NCI-H2081 treated with DMSO at 0.1 percent for 48 hours (cell line): ENCODE results near the gene CD63.

Experiments used
- DNase-seq: peaks from one replicate; lab custom pipeline; 2025; lab: John Stamatoyannopoulos, UW

The CD63 gene

DNA sequence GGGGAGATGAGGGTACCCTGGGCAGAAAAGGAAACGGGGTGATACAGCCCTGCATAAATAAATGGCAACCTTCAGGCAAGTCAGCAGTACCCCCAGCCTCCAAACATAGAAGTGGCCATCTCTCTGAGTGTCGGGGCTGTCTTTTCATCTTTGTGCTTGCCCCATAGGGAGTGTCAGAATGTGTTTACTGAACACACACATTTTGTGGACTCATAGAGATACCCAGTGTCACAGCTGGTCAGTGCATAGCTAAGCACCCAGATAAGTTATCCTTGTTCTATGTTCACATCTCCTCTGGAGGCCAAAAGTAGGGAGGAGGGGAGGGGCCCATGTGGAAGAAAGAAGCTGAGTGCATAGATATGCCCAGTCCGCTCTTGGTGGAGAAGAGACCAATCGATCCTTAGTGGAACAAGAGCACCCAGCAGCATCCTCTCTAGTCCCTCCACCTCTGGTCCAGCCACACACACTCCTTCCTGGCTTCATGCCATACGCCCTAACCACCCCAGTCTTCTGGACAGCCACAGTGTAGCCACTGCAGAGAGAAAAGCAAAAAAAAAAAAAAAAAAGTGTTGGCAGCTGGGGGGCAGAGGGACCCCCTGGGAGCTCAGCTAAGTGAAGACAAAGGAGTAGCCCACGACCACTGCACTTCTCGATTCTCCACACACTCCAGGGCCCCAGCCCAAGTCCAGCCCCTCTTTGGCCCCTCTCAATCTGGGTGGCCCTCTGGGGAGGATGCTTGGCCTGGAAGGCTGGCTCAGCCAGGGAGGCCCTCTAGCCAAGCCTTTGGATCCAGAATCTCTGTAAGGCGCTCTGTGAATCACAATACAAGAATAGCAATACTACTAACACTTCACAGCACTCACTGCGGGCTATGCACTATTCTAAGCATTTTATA lies 23.7 kb downstream of the CD63 start:
- no peak for DNase-seq

DNA sequence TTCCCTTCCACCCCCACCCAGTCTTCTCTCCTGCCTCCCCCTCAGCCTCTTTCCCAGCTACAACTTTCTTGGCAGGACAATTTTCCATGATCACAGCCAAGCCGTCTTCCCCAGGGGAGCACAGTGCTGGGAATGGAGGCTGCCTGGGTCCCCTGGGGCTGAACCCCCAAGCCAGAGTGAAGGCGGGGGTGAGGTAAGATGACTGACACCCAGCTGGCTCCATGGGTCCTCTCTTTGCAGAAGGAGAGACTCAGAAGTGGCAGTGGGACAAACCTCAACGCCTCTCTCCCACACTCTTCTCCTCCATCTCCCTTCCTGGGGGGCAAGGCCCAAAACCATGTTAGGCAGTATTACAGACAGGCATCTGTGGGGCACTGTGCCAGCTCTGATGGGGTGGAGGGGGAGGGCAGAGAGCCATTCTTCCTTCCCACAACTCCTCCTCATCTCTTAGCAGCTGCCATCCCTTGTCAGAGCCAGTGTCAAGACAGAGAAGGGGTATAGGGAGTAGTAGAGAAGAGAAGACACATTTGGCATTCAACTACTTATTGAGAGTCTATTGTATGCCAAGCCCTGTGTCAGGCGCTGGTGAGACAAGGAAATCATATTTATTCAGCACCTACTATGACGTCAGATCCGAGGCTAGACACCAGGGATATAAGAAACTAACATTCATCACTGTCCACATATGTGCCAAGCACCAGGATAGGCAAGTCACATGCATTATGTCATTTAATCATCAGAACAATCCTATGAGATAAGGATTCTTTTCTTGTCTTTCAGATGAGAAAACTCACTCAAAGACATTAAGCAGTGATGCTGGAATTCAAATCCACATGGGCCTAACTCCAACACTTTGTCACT lies 24.7 kb downstream of the CD63 start:
- DNase-seq = no peak

DNA sequence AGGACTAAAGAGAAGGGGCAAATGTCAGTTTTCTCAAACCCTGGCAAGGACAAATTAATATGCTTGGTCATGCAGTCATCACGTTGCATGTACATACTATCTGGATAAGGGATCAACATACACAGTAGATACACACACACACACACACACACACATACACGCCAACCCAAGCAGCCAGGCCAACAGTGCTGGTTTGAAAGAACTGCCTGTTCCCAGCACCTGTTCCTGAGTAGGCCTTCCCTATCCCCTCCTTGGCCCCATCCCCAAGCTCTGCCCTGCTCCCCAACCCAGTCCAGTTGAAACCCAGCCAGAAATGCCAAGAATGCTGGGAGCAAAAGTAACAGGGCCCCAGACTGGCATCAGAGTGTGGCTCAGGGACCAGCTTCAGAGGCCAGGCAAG lies 25.5 kb downstream of the CD63 start:
- DNase-seq = no peak

DNA sequence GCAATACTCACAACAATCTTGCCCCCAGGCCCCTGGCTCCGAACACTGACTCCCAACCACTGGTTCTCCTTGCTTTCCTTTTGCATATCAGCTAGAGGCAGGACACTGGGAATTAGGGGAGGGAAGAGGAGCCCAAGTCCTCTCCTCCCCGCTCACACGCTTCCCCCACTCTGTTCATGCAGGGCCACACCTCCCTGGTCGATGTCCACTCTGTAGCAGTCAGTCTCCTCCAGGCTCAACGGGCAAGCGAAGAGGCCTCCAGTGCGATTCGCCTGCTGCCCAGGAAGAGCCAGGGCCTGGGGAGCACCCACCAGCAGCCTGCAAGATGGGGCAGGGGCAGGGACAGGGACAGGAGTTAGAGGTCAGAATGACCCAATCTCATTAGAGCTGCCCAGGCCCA lies 25.9 kb downstream of the CD63 start:
- DNase-seq = no peak

DNA sequence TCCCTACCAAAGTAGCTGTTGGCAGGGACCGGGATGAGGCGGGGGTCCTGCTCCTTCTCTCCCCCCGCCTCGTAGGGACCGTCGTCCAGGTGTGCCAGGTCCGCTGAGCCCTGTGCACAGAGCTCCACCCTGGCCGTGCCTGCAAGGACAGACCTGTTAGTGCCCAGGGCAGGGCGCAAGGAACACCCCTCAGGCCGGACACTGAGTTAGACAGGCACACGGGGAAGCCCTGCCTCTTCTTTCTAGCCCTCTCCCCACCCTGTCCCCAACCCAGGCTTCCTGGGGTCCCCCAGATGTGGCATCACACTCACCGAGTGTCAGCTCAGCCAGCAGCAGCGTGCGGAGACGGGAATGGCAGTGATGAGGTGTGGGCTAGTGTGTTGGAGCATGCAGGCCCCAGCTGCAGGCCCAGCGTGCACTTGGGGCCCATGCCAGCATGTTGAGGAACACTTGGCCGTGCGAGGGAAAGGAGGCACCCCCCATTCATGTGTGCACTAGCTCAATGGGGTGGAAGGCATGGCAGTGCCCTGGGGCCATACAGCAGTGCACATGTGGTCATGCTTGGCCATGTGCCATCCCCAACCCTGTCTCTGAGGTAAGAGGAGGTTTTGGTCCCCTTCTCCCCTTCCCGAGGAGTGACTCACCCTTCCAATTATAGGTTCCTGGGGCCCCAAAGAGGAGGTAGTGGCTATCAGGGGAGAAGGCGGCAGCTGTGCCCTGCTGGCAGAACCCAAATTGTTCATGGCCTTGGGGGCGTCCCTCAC lies 28.4 kb downstream of the CD63 start:
- DNase-seq = no peak

DNA sequence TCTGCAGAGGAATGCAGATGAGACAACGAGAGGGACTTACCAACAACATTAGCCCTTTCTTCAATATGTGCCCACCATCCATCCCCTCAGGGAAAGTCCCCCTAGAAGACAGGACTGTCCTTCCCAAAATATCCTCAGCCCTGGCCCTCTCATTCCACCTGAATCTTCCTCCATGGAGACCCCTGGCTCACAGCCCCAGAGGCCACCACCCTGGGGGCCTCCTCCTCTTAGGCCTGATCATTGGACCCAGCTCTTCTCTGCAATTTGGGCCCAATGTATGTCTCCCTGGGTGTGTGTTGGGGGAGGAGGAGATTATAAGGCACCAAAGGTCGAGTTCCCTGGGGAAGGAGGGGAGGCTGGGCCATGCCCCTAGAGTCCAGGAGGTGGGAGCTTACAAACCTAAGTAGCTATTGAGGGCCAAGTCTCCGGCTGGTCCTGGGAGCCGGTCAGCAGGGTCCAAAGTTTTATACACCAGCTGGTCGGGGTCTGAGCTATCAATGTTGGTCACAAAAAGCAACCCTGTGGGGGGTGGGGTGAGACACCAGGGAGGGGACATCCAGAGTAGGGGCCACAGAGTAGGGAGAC lies 29.2 kb downstream of the CD63 start:
- DNase-seq = no peak

DNA sequence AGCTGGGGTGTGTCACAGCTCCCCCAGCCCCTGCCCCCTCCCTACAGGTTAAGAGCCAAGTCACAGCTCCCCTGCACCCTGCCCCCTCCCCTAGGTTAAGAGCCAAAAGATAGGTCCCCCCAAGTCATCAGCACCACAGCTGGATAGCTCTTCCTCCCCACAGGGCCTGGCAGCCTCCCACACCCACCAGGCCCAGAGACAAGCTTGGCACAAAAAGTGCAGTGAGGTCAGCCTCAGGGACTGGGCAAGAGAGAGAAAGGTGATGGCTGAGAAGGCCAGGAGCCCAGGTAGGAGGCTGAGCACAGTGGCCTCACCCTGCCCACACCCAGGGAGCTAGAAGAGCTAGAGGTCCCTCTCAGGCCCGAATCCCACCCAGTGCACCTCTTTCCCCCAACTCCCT lies 29.8 kb downstream of the CD63 start:
- DNase-seq = no peak

DNA sequence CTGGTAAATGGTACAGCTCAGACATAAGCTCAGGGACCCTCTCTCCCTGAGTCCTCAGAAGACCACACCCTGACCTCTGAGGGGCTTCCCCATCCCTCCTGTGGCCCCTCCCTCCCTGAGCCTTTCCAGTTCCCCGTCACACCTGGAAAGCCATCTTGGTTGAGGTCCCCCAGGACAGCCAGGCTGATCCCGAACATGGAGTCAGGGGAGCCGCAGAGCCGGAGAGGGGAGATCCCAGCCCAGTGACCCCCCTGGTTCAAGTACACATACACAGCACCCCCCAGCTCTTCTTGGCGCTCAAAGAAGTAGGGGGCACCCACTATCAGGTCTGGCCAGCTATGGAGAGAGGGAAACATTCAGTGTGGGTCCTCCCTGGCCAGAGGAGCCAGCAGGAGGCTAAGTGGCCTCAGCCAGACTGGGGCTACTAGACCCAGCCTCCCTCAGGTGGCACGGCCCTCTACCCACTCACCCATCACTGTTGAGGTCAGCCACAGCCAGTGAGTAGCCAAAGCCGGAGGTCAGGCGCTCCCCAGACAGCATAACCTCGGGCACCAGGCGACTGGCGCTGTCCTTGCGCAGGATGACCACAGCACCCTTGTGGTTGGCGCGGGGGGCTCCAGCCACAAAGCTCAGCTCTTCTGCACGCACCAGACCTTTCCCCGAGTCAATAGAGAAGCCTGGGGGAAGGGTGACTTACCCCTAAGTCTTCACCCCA lies 30.4 kb downstream of the CD63 start:
- DNase-seq = no peak

DNA sequence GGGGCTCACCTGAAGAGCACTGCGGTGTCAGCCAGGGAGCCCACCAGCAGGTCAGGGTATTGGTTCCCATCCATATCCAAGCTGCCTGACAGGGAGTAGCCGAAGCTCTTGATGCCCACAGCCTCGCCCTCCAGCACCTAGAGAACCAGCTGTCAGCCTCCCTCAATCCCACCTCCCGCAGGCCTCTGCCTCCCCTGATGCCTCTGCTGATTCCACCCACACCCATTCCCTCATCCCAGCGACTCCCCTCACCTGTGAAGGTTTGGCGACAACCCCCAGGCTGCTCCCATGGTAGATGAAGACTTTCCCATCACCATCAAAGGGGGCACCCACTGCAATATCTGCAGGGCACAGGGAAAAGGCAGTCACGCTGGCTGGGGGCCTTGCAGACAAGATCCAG lies 31.1 kb downstream of the CD63 start:
- no peak for DNase-seq

DNA sequence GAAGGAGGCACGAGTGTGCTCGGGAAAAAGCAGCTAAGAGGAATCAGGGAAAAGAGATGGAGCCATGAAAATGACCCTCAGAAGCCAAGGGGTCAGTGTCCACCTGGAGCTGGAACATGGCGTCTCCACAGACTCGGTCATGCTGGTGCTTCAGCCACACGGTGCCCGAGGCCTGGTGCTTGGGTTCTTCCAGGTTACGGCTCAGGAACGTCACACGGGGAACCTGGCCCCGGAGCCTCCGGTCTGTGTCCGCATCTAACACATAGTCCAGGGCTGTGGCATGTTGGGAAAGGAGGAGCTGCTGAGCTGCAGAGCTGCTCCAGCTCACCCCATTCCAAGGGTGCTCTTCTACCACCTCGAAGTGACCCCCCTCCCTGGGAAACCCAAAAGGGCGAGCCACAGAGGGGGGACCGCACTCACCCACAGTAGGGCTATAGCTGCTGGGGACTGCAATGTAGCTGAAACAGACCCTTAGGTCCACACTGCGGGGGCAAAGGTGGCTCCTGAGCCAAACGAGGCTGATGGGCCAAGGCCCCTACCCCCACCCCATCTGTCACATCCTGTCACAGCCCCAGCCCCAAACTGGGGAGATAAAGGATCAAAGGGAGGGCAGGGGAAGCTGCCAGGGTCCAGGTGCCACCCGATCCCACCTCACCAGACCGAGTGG lies 31.9 kb downstream of the CD63 start:
- DNase-seq = no peak

DNA sequence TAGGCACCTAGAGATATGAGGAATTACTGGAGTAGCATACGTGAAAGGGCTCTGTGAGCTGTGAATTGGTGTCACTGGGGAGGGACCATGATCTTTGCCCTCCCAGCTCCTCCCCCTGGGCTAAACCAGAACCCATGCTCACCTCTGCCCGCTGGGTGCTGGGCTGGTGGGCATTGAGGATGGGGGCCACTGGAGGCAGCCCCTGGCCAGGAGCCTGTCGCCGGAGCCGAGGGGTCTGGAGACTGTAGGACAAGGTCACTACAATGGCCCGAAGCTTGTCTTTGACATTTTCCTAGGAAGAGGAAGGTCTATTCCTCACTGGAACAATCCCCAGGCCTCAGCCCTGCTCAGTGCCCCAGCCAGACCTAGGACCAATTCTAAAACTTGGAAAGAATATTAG lies 32.7 kb downstream of the CD63 start:
- DNase-seq = no peak

DNA sequence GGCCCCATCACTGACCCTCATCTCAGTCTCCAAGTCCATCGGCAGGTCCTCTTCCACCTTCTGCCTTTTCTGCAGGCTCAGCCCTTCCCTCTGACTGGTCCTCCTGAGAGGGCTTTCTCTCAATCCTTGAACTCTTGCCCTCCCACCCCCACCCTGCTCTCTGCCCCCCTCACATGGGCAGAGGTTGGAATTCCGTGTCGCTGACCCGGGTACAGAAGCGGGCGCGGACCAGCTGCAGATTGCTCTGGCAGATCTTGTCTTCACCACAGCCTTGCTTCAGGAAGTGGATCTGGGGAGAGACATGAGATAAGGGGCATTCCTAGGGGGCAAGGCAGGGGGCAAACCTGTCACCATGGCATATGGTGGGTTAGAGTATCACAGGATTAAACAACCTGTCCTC lies 33.5 kb downstream of the CD63 start:
- DNase-seq = no peak

DNA sequence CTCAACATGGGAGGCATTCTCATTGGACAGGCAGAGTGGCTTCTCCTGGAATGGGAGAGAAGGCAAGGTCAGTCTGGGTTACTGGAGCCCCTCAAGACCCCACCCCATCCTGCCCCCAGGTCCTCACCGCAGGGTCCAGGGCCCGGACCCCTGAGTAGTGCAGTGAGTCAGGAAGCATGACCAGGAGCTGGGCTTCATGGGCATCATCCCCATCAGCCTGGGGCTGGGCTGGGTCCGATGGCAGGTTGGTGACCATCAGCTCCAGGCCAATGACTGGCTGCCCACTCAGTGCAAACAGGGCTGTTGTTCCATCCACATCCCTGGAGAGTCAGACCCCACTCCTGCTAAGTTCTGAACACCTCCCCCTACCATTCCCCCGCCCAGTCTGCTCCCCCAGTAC lies 34.2 kb downstream of the CD63 start:
- DNase-seq = no peak

DNA sequence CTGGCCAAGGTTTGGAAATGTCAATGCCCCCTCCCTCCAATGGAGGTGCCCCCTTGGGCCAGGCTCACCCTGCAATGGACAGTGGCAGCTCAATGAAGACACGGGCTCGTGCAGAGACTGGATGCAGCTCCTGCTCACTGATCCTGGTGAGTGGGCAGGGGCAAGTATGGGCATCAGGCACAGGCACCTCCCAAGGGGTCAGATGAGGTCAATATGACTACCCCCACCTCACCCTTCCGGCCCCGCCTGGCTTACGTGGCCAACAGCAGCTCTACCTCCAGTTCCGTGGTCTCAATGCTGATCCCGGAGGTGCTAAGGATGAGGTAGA lies 34.7 kb downstream of the CD63 start:
- no peak for DNase-seq

DNA sequence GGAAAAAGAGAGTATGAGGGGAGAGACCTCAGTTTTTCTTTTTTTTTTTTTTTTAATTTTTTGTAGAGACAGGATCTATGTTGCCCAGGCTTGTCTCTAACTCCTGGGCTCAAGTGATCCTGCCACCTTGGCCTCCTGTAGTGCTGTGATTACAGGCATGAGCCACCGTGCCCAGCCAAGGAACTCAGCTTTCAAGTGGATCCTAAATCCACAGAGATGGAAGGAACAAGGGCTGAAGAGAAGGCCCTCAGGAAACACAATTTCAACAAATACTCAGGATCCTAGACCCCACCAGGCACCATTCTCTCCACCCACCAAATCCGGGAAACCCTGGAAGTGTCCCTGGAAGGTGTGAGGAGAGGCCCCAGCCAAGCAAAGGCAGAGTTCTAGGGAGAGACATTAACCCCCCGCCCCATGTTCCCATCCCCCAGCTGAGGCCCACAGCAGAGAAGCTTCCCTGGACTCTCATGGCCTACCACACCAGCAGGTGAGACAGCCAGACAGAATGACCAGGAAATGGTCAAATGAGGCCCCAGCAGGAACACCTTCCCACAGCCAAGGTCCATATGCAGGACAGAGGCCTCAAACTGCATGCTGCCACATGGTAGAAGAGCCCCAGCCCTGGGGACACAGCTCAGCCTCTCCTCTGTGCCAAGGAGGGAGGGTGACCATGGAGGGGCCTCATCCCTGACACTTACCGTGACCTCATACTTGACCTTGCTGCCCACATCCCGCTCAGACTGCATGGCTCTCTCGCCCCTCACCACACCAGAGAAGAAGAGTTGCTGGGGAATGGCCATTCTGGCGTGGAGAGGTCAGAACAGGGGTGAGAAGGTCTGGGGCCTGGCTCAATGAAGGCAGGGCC lies 35.3 kb downstream of the CD63 start:
- DNase-seq = no peak

DNA sequence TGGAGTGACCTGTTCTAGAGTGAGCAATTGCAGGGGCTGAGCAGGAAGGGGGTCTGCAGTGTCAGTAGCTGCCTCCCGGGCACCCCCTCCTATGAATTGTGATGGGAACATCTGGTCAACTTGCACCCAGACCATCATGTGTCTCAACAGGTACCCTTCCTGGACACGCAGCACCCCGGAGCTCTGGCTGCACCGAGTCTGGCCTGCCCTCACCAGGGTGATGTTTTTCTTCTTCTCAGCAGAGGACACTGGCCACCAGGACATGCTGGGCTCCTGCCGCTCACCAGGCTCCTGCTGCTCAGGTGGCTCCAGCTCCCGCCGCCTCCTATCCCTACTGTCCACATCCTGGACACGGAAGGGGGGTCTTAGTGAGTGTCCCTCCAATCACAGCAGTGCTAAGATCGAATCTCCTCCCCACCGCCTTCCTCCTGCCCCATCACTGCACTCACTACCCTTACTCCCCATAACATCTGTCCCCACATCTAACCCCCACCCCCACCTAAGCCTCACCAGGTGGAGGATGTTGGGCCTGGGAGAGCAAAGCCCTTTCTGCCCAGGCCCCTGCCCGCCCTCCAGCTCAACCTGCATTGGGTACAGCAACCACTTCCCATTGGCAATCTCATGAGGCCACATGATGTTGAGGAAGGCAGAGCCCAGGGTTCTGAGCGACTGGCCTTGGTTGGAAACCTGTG lies 36.0 kb downstream of the CD63 start:
- DNase-seq = no peak

DNA sequence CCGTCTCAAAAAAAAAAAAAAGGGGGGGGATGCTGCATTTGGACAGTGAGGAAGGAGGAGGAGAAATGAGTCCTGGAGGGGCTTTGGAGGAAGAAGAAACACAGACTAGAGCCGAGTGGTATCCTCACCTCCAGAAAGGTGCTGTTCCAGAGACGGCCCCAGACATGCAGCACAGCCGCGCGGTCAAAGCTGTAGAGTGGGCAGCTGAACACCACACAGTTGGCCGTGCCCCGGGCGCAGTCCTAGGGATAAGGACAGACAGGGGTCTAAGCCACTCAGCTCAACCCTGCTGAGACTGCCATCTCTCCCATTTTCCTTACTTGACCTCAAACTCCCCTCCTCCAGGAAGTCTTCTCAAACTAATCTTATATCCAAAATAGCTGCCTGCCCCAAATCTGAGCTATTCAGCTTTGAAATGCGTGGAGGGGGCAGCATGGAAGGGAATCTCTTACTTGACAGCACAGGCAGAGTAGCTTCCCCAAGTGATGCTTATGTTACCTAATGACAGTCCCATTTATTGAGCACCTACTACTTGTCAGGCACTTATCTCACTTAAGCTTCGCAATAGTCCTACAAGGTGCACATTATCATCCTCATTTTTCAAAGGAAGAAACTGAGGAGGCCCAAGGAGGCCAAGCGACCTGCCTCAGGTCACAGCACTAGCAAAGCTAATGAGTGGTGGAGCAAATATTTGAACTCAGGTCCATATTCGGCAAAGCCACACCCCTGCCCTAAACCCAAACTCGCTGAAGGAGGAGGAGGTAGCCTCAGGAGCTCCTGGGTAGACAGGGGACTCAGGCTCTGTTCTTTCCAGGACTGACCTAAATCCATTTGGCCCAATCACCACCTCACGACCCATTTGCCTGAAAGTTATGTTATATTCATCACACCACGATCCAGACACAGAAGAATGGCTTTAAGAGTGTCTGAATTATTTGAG lies 39.8 kb downstream of the CD63 start:
- DNase-seq = no peak

DNA sequence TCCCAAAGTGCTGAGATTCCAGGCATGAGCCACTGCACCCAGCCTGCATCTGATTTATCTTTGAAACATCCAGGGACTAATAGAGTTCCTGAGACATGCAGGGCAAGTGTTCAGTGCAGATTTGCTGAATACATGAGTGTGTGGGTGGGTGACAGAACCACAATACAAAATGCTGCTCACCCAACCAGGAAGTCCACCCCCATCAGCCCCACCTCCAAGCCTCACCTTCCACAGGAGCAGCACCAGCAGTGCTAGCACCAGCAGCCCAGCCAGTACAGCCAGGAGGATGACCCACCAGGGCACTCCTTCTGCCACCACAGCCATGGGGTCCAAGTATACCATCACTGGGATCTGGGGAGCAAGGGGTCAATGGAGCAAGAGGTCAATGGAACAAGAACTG lies 41.1 kb downstream of the CD63 start:
- DNase-seq = no peak
